Astrocyte of the spinal cord (primary cell): ENCODE results near the gene KMT2C.

ENCODE experiments used
- DNase-seq: peaks from one replicate; pipeline ENCODE4 v3.0.0; 2011; ENCODE audit warnings: low read depth, low spot score
- H3K4me3 ChIP-seq: 2 replicates; pipeline ENCODE4 v1.5.1; 2011; ENCODE audit warnings: low read depth, mild to moderate bottlenecking, low read length, moderate library complexity
- CTCF ChIP-seq: IDR thresholded peaks from 2 replicates; pipeline ENCODE4 v1.5.1; 2012; ENCODE audit warnings: low read depth, mild to moderate bottlenecking, low read length, inconsistent platforms
- in situ Hi-C: cut with HindIII; loops from 2 replicates; pipeline ENCODE4 v1.10.0; 2017; ENCODE audit warnings: low sequenced_read_pairs

Gene KMT2C

GRCh38 chr7:152158801-152159587 lies 276.8 kb downstream of the KMT2C start:
- H3K4me3 ChIP-seq: no peak overlapping the region
- no peak for DNase-seq

GRCh38 chr7:152152267-152152666 lies 283.5 kb downstream of the KMT2C start:
- in situ Hi-C loops: no loop called here
- no peak for TF ChIP-seq CTCF
- DNase-seq: no peak
- H3K4me3 ChIP-seq: no peak overlapping the region

More at GRCh38 chr7:152158801-152159587, 276.8 kb downstream of the KMT2C start:
- in situ Hi-C loops: no loop called here
- TF ChIP-seq CTCF: no peak

GRCh38 chr7:152149363-152149762 lies 286.4 kb downstream of the KMT2C start:
- no peak overlapping the region for H3K4me3 ChIP-seq
- no peak for TF ChIP-seq CTCF
- in situ Hi-C loops: no loop called here
- DNase-seq: no peak

GRCh38 chr7:152148706-152149105 lies 287.1 kb downstream of the KMT2C start:
- TF ChIP-seq CTCF: no peak
- in situ Hi-C loops: no loop called here
- H3K4me3 ChIP-seq: no peak overlapping the region
- no peak for DNase-seq

GRCh38 chr7:152145853-152146466 lies 289.8 kb downstream of the KMT2C start:
- DNase-seq: peak; percentile 81
- in situ Hi-C loops: no loop called here
- no peak overlapping the region for H3K4me3 ChIP-seq
- peak; percentile 72 for TF ChIP-seq CTCF

GRCh38 chr7:152144557-152145245 lies 291.1 kb downstream of the KMT2C start:
- H3K4me3 ChIP-seq: no peak overlapping the region
- TF ChIP-seq CTCF: no peak
- DNase-seq: no peak
- in situ Hi-C loops: no loop called here
